T-helper 1 cell treated with Interleukin-12 subunit alpha and Interleukin-12 subunit beta and Interleukin-4 antibody, amounts not matched to agents 30 μg/mL and 1 μg/mL, for 36 hours (primary cell): ENCODE results near the gene NSA2.
"Not testable (repeated sequence)": the region's sequence is repeated elsewhere in the genome, so short reads cannot be mapped to it uniquely, and the experiment has no call there.

Experiments
- H3K27ac Mint-ChIP-seq: one replicate; pipeline ENCODE4 v1.8.0; 2021; ENCODE audit warnings: mild to moderate bottlenecking, mixed read lengths
- H3K27me3 Mint-ChIP-seq: one replicate; pipeline ENCODE4 v1.8.0; 2021; ENCODE audit warnings: low read depth, mixed read lengths
- H3K36me3 Mint-ChIP-seq: one replicate; pipeline ENCODE4 v1.8.0; 2021; ENCODE audit warnings: low read depth, mixed read lengths
- H3K4me1 Mint-ChIP-seq: one replicate; pipeline ENCODE4 v1.8.0; 2021; ENCODE audit warnings: low read depth, mixed read lengths
- H3K4me3 Mint-ChIP-seq: one replicate; pipeline ENCODE4 v1.8.0; 2021; ENCODE audit warnings: mild to moderate bottlenecking, moderate library complexity, mixed read lengths
- H3K9me3 Mint-ChIP-seq: one replicate; pipeline ENCODE4 v1.8.0; 2021; ENCODE audit warnings: mixed read lengths

NSA2 gene

GRCh38 chr5:74778609-74779008 lies 11.6 kb downstream of the NSA2 start:
- Mint-ChIP-seq H3K27me3 (no peaks in the 10 kb centered on the region), H3K27ac (no peak overlapping the region), H3K4me3 (no peak overlapping the region), H3K4me1 (no peaks in the 10 kb centered on the region), H3K9me3 (no peaks in the 10 kb centered on the region), H3K36me3 (peaks cover 5% of the 10 kb centered on the region)

GRCh38 chr5:74786851-74787250 lies 19.8 kb downstream of the NSA2 start:
- Mint-ChIP-seq H3K4me3 (no peak overlapping the region), H3K9me3 (no peaks in the 10 kb centered on the region), H3K36me3 (no peaks in the 10 kb centered on the region)

GRCh38 chr5:74787424-74787823 lies 20.4 kb downstream of the NSA2 start:
- Mint-ChIP-seq H3K4me3 (no peak overlapping the region), H3K27ac (no peak overlapping the region), H3K4me1 (no peaks in the 10 kb centered on the region), H3K27me3 (no peaks in the 10 kb centered on the region), H3K36me3 (no peaks in the 10 kb centered on the region), H3K9me3 (no peaks in the 10 kb centered on the region)

More at GRCh38 chr5:74786851-74787250, 19.8 kb downstream of the NSA2 start:
- Mint-ChIP-seq H3K4me1 (no peaks in the 10 kb centered on the region), H3K27ac (no peak overlapping the region), H3K27me3 (no peaks in the 10 kb centered on the region)

- not testable (repeated sequence) for H3K4me3 Mint-ChIP-seq, H3K36me3 Mint-ChIP-seq, H3K4me1 Mint-ChIP-seq, H3K27ac Mint-ChIP-seq, H3K27me3 Mint-ChIP-seq, H3K9me3 Mint-ChIP-seq
Observed at GRCh38 chr5:74791669-74792068, 24.6 kb downstream of the NSA2 start.

- H3K4me1 Mint-ChIP-seq, result no peaks in the 10 kb centered on the region
- no peak overlapping the region for H3K4me3 Mint-ChIP-seq
- no peak overlapping the region for H3K27ac Mint-ChIP-seq
- H3K36me3 Mint-ChIP-seq, result no peaks in the 10 kb centered on the region
- no peaks in the 10 kb centered on the region for H3K9me3 Mint-ChIP-seq
- H3K27me3 Mint-ChIP-seq, result no peaks in the 10 kb centered on the region
Observed at GRCh38 chr5:74798977-74799911, 32.2 kb downstream of the NSA2 start.

- Mint-ChIP-seq H3K4me3 (no peak overlapping the region), H3K27ac (no peak overlapping the region), H3K9me3 (no peaks in the 10 kb centered on the region), H3K27me3 (no peaks in the 10 kb centered on the region), H3K4me1 (no peaks in the 10 kb centered on the region), H3K36me3 (no peaks in the 10 kb centered on the region)
Observed at GRCh38 chr5:74801197-74801596, 34.1 kb downstream of the NSA2 start.

GRCh38 chr5:74801941-74802340 lies 34.9 kb downstream of the NSA2 start:
- Mint-ChIP-seq H3K36me3 (no peaks in the 10 kb centered on the region), H3K4me1 (no peaks in the 10 kb centered on the region), H3K27me3 (no peaks in the 10 kb centered on the region), H3K9me3 (no peaks in the 10 kb centered on the region), H3K4me3 (no peak overlapping the region), H3K27ac (no peak overlapping the region)

GRCh38 chr5:74810915-74811314 lies 43.9 kb downstream of the NSA2 start:
- Mint-ChIP-seq H3K36me3 (no peaks in the 10 kb centered on the region), H3K4me3 (no peak overlapping the region), H3K27me3 (no peaks in the 10 kb centered on the region)

GRCh38 chr5:74816875-74817274 lies 49.8 kb downstream of the NSA2 start:
- no peaks in the 10 kb centered on the region for H3K4me1 Mint-ChIP-seq
- no peaks in the 10 kb centered on the region for H3K36me3 Mint-ChIP-seq
- no peaks in the 10 kb centered on the region for H3K9me3 Mint-ChIP-seq
- no peak overlapping the region for H3K4me3 Mint-ChIP-seq
- H3K27me3 Mint-ChIP-seq, result no peaks in the 10 kb centered on the region
- no peak overlapping the region for H3K27ac Mint-ChIP-seq

More at GRCh38 chr5:74810915-74811314, 43.9 kb downstream of the NSA2 start:
- no peaks in the 10 kb centered on the region for H3K9me3 Mint-ChIP-seq
- no peak overlapping the region for H3K27ac Mint-ChIP-seq
- no peaks in the 10 kb centered on the region for H3K4me1 Mint-ChIP-seq

- Mint-ChIP-seq H3K36me3 (no peaks in the 10 kb centered on the region), H3K27ac (no peak overlapping the region), H3K9me3 (no peaks in the 10 kb centered on the region), H3K4me1 (no peaks in the 10 kb centered on the region), H3K27me3 (no peaks in the 10 kb centered on the region), H3K4me3 (no peak overlapping the region)
Observed at GRCh38 chr5:74822288-74822687, 55.2 kb downstream of the NSA2 start.

- Mint-ChIP-seq H3K4me1 (no peaks in the 10 kb centered on the region), H3K27ac (no peak overlapping the region), H3K9me3 (no peaks in the 10 kb centered on the region), H3K36me3 (no peaks in the 10 kb centered on the region), H3K4me3 (no peak overlapping the region), H3K27me3 (no peaks in the 10 kb centered on the region)
Observed at GRCh38 chr5:74829413-74829812, 62.4 kb downstream of the NSA2 start.
